Neural progenitor cell (in vitro differentiated cells): ENCODE measurements around the gene AMD1.

ENCODE experiments used
- CTCF ChIP-seq: fragments of 200-600 bp; sonication (generic); IDR thresholded peaks from 2 replicates; pipeline ENCODE4 v1.5.1; 2017; ENCODE audit warnings: antibody characterized with exemption, mild to moderate bottlenecking
- EZH2 ChIP-seq: fragments of 200-600 bp; sonication (generic); IDR thresholded peaks from 2 replicates; pipeline ENCODE4 v1.6.1; 2017; ENCODE audit warnings: antibody characterized with exemption, mild to moderate bottlenecking, moderate library complexity
- EZH2phosphoT487 ChIP-seq: fragments of 200-600 bp; sonication (generic); IDR thresholded peaks from 2 replicates; pipeline ENCODE4 v1.6.1; 2017; ENCODE audit warnings: antibody characterized with exemption

GRCh38 chr6:110876170-110876773, 1.7 kb downstream of the AMD1 start:
- no peak for TF ChIP-seq CTCF
- no peak for TF ChIP-seq EZH2phosphoT487
- TF ChIP-seq EZH2: no peak
